ENCODE measurements around the gene MYO9B. TPM values are rescaled to one million over a fixed set of nuclear protein-coding genes. Genes with fewer than 3 reads are reported as not detected.

MYO9B gene
- total RNA-seq, 5 donors from 2014 or later (not counting 1 experiment from before 2014, with no cell fraction given), result 185 to 220 (median 202) TPM

DNA sequence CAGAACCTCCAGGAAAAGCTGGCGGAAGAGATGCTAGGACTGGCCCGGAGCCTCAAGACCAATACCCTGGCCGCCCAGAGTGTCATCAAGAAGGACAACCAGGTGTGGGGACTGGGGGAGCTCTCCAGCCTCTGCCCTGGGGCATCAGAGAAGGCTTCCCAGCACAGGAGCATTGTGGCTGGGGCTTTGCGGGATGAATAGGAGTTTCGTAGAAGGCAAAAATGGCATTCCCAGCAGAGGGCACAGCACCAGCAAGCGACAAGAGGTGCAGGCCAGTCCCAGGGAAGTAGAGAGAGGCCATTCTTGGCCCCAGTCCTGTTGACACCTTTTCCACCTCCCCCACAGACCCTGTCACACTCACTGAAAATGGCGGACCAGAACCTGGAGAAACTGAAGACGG lies 143.7 kb downstream of the MYO9B start:
- Histone ChIP-seq H3K4me1 (ENCODE audit: control insufficient read depth in 1 of 2, extremely low read depth in 1 of 2, insufficient read depth in 2 of 2, low read length in 2 of 2) (peaks cover 0 to 19% of the 10 kb centered on the region in 2 experiments), H3K9me3 (no peaks in the 10 kb centered on the region), H3K36me3 (ENCODE audit: control insufficient read depth in 2 of 2, extremely low read depth in 1 of 2, insufficient read depth in 1 of 2, low read length in 1 of 2) (peaks cover 13 to 19% of the 10 kb centered on the region in 2 donors), H3K4me3 (ENCODE audit: control insufficient read depth in 1 of 2, extremely low read depth in 1 of 2, low read length in 1 of 2) (no peak overlapping the region), H3K27ac (ENCODE audit: low read length) (no peak overlapping the region), H3K27me3 (replicated peaks in 1 of 2; ENCODE audit: control insufficient read depth in 2 of 2, extremely low read depth in 1 of 2, insufficient read depth in 2 of 2, low read length in 1 of 2) (no peaks in the 10 kb centered on the region)
- WGBS (ENCODE audit: insufficient coverage), result 99% methylated on average over 8 of the region's 8 CpGs
- no peak for ATAC-seq (replicated peaks in 1 of 4)
- no peaks in the 10 kb centered on the region for H3K9me3 Mint-ChIP-seq
- H3K27ac Mint-ChIP-seq, result no peak overlapping the region
- H3K4me3 Mint-ChIP-seq, result no peak overlapping the region
- POLR2A ChIA-PET, result no interaction called here
- peaks cover 25% of the 10 kb centered on the region for H3K36me3 Mint-ChIP-seq
- CTCF ChIA-PET, result interaction anchor here in 1 of 2 donors (0.5 kb wide), 1 partner anchor 213 kb away, joined by 3 read pairs; no protein-coding TSS in a partner anchor
- no peaks in the 10 kb centered on the region for H3K27me3 Mint-ChIP-seq
- H3K4me1 Mint-ChIP-seq, result peaks cover 11 to 21% (median 19%) of the 10 kb centered on the region in 3 donors
- no peak for DNase-seq

DNA sequence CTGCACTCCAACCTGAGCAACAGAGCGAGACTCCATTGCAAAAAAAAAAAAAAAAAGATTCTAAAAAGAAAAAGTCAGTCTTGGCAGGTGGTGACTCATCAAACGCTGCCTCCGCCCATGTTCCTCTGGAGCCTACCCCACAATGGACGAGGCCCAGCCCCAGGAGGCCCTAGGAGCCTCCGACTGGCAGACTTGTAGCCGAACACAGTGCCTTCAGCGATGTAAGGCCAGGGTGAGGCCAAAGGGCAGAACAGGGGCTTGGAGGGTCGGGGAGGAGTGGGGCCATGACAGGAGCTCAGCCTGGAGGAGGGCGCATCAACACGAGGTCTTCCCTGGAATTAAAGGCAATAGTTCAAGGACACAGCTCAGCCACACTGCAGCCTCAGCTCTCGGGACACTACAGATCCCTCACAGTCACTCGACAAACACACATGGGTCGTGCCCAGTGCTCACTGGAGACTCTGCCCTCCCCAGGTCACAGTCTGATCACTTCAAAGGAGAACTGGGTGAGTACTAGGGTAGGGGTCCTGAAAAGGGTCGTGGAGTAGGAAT lies 144.7 kb downstream of the MYO9B start:
- H3K36me3 ChIP-seq (ENCODE audit: control insufficient read depth in 2 of 2, extremely low read depth in 1 of 2, insufficient read depth in 1 of 2, low read length in 1 of 2), result peaks cover 13 to 19% of the 10 kb centered on the region in 2 donors
- Mint-ChIP-seq H3K9me3 (no peaks in the 10 kb centered on the region), H3K36me3 (peaks cover 25% of the 10 kb centered on the region), H3K4me3 (no peak overlapping the region), H3K4me1 (peaks cover under 1 to 12% (median 11%) of the 10 kb centered on the region in 3 donors), H3K27ac (no peak overlapping the region), H3K27me3 (no peaks in the 10 kb centered on the region)
- no peak overlapping the region for H3K27ac ChIP-seq (ENCODE audit: low read length)
- ChIA-PET CTCF (interaction anchor here (0.7 kb wide), 2 partner anchors 11 to 40 kb away, joined by 3 read pairs; no protein-coding TSS in a partner anchor), POLR2A (interaction anchor here in 1 of 2 donors (0.5 kb wide), 1 partner anchor 872 kb away, joined by 4 read pairs; no protein-coding TSS in a partner anchor)
- no peaks in the 10 kb centered on the region for H3K9me3 ChIP-seq
- H3K27me3 ChIP-seq (replicated peaks in 1 of 2; ENCODE audit: control insufficient read depth in 2 of 2, extremely low read depth in 1 of 2, insufficient read depth in 2 of 2, low read length in 1 of 2), result no peaks in the 10 kb centered on the region
- DNase-seq (peak in 2 of 35 experiments; percentile 12 to 30), ATAC-seq (replicated peaks in 1 of 4) (no peak)
- H3K4me1 ChIP-seq (ENCODE audit: control insufficient read depth in 1 of 2, extremely low read depth in 1 of 2, insufficient read depth in 2 of 2, low read length in 2 of 2), result peaks cover 0 to 12% of the 10 kb centered on the region in 2 experiments
- H3K4me3 ChIP-seq (ENCODE audit: control insufficient read depth in 1 of 2, extremely low read depth in 1 of 2, low read length in 1 of 2), result no peak overlapping the region
- 77% methylated on average over 5 of the region's 14 CpGs for WGBS (ENCODE audit: insufficient coverage)

DNA sequence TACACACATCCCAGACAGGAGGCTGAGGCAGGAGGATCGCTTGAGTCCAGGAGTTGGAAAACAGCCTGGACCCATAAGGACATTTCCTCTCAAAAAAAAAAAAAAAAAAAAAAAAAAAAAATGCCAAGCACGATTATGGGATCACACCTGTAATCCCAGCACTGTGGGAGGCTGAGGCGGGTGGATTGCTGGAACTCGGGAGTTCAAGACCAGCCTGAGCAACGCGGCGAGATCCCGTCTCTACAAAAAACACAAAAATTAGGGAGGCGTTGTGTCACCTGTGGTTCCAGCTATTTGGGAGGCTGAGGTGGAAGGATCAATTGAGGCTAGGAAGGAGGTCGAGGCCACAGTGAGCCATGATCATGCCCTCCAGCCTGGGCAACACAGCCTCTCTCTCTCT lies 149.5 kb downstream of the MYO9B start:
- Histone ChIP-seq H3K4me3 (ENCODE audit: control insufficient read depth in 1 of 2, extremely low read depth in 1 of 2, low read length in 1 of 2) (peak overlapping the region in 1 of 2 donors; percentile 73), H3K27ac (ENCODE audit: low read length) (no peak overlapping the region), H3K4me1 (ENCODE audit: control insufficient read depth in 1 of 2, extremely low read depth in 1 of 2, insufficient read depth in 2 of 2, low read length in 2 of 2) (peaks cover 0 to 23% of the 10 kb centered on the region in 2 experiments), H3K9me3 (no peaks in the 10 kb centered on the region), H3K27me3 (replicated peaks in 1 of 2; ENCODE audit: control insufficient read depth in 2 of 2, extremely low read depth in 1 of 2, insufficient read depth in 2 of 2, low read length in 1 of 2) (no peaks in the 10 kb centered on the region), H3K36me3 (ENCODE audit: control insufficient read depth in 2 of 2, extremely low read depth in 1 of 2, insufficient read depth in 1 of 2, low read length in 1 of 2) (peaks cover 0 to 6% of the 10 kb centered on the region in 2 donors)
- Mint-ChIP-seq H3K4me1 (peaks cover 7 to 19% (median 12%) of the 10 kb centered on the region in 3 donors), H3K9me3 (no peaks in the 10 kb centered on the region), H3K36me3 (no peaks in the 10 kb centered on the region), H3K4me3 (peak overlapping the region; percentile 55 to 85 (median 61)), H3K27ac (no peak overlapping the region), H3K27me3 (no peaks in the 10 kb centered on the region)
- CTCF ChIA-PET, result no interaction called here
- no CpG with 5 or more reads among the region's 10 CpGs for WGBS (ENCODE audit: insufficient coverage)
- POLR2A ChIA-PET, result no interaction called here
- ATAC-seq (replicated peaks in 1 of 4) (no peak), DNase-seq (no peak)

DNA sequence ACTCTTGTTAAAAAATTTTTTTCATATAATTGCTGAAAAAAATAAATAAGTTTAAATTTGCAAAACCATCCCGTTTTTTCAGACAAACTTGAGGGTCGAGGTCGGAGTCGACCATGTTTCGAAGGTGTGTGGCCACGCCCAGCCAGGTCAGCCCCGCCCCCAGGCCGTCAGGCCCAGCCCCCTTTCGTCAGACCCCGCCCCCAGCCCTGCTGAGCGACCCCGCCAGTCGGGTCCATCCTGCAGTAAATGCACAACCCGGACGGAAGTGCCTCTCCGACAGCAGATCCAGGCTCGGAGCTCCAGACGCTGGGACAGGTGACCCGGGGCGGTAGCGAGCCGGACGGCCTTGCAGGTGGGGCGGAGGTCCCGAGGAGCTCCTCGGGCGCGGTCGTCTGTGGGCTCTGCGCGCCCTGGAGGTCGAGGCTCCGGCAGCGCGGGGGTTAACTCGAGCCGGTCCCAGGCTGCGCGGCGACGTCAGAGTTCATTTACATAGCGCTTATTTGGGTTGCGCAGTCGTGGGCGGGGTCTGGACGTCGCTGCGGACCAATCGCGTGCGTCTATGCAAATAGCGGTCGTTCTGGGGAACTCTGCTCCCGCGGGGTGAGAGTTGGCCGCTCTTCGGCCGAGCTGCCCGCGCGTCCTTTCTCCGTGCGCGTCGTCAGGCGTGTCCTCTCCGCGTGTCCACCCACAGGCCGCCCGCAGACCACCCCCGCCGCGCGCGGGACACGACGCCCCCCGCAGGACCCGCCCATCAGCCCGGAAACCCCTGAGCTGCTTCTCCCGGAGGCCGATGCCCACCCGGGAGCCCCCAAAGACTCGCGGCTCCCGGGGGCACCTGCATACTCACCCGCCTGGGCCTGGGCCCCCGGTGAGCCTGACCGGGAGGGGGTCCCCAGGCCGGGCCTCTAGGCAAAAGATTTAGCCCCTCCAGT lies 150.7 kb downstream of the MYO9B start, which contains the start of gene OCEL1:
Gene OCEL1 (plus strand): TSS at position 225 of the 932 bp plus-strand sequence. CDS start 22 bp downstream, at position 247.
- no peaks in the 10 kb centered on the region for H3K27me3 ChIP-seq (replicated peaks in 1 of 2; ENCODE audit: control insufficient read depth in 2 of 2, extremely low read depth in 1 of 2, insufficient read depth in 2 of 2, low read length in 1 of 2)
- no peaks in the 10 kb centered on the region for H3K9me3 ChIP-seq
- no peaks in the 10 kb centered on the region for H3K9me3 Mint-ChIP-seq
- DNase-seq, result peak; percentile 90 to 99 (median 95)
- H3K4me1 ChIP-seq (ENCODE audit: control insufficient read depth in 1 of 2, extremely low read depth in 1 of 2, insufficient read depth in 2 of 2, low read length in 2 of 2), result peaks cover 0 to 23% of the 10 kb centered on the region in 2 experiments
- ChIA-PET POLR2A (interaction anchor here in 1 of 2 donors (0.6 to 0.7 kb wide), 2 partner anchors 17 to 843 kb away, joined by 4 to 12 read pairs; no protein-coding TSS in a partner anchor), CTCF (interaction anchor here (0.7 to 2.3 kb wide), 4 partner anchors 11 to 710 kb away, joined by 3 to 6 read pairs (median 4); partner anchors contain the start of genes BABAM1 (in 1 of the 2) and USE1 (in 1 of the 2))
- peak within 1 kb of the TSS; percentile 60 to 73 for H3K4me3 ChIP-seq (ENCODE audit: control insufficient read depth in 1 of 2, extremely low read depth in 1 of 2, low read length in 1 of 2)
- peaks cover 7 to 15% (median 9%) of the 10 kb centered on the region in 3 donors for H3K4me1 Mint-ChIP-seq
- H3K27ac Mint-ChIP-seq, result peak within 1 kb of the TSS; percentile 97 to 99
- peaks cover 4 to 6% of the 10 kb centered on the region in 2 donors for H3K36me3 ChIP-seq (ENCODE audit: control insufficient read depth in 2 of 2, extremely low read depth in 1 of 2, insufficient read depth in 1 of 2, low read length in 1 of 2)
- no peaks in the 10 kb centered on the region for H3K27me3 Mint-ChIP-seq
- peak; percentile 90 to 93 (median 92) for ATAC-seq (replicated peaks in 1 of 4)
- H3K4me3 Mint-ChIP-seq, result peak within 1 kb of the TSS; percentile 85 to 95 (median 91)
- peak within 1 kb of the TSS; percentile 79 for H3K27ac ChIP-seq (ENCODE audit: low read length)
- H3K36me3 Mint-ChIP-seq, result no peaks in the 10 kb centered on the region
- WGBS (ENCODE audit: insufficient coverage), result under 1% methylated on average over 90 of the region's 90 CpGs

DNA sequence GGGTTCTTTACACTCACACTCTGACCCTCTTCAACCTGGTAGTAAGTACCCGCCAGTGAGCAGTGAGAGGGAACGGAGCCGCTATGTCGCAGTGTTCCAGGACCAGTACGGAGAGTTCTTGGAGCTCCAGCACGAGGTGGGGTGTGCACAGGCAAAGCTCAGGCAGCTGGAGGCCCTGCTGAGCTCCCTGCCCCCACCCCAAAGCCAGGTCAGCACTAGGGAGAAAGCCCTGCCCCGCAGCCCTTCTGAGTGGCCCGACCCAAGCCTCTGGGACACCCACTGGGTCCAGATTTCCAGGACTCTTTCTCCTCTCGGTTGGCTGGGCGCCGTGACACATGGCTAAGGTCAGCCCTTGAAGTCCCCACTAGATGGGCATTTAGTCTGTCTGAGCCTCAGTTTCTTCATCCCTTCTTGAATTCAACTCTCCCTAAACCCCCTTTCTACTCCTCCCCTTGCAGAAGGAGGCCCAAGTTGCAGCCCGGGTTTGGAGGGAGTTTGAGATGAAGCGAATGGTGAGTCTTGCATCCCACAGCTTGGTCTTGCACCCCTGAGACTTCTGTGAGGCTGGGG lies 152.3 kb downstream of the MYO9B start:
- ATAC-seq (replicated peaks in 1 of 4) (no peak), DNase-seq (no peak)
- Mint-ChIP-seq H3K27ac (no peak overlapping the region), H3K4me3 (peak overlapping the region in 1 of 3 donors; percentile 91), H3K36me3 (no peaks in the 10 kb centered on the region), H3K9me3 (no peaks in the 10 kb centered on the region), H3K27me3 (no peaks in the 10 kb centered on the region), H3K4me1 (peaks cover 7 to 15% (median 9%) of the 10 kb centered on the region in 3 donors)
- Histone ChIP-seq H3K27ac (ENCODE audit: low read length) (no peak overlapping the region), H3K27me3 (replicated peaks in 1 of 2; ENCODE audit: control insufficient read depth in 2 of 2, extremely low read depth in 1 of 2, insufficient read depth in 2 of 2, low read length in 1 of 2) (peaks cover 0 to 2% of the 10 kb centered on the region in 2 experiments), H3K9me3 (no peaks in the 10 kb centered on the region), H3K4me3 (ENCODE audit: control insufficient read depth in 1 of 2, extremely low read depth in 1 of 2, low read length in 1 of 2) (no peak overlapping the region), H3K4me1 (ENCODE audit: control insufficient read depth in 1 of 2, extremely low read depth in 1 of 2, insufficient read depth in 2 of 2, low read length in 2 of 2) (peaks cover 0 to 23% of the 10 kb centered on the region in 2 experiments), H3K36me3 (ENCODE audit: control insufficient read depth in 2 of 2, extremely low read depth in 1 of 2, insufficient read depth in 1 of 2, low read length in 1 of 2) (peaks cover 9 to 15% of the 10 kb centered on the region in 2 donors)
- 87% methylated on average over 8 of the region's 13 CpGs for WGBS (ENCODE audit: insufficient coverage)
- ChIA-PET CTCF (interaction anchor here in 1 of 2 donors (2.3 kb wide), 1 partner anchor 39 kb away, joined by 6 read pairs; the partner anchor contains the start of gene BABAM1), POLR2A (no interaction called here)

DNA sequence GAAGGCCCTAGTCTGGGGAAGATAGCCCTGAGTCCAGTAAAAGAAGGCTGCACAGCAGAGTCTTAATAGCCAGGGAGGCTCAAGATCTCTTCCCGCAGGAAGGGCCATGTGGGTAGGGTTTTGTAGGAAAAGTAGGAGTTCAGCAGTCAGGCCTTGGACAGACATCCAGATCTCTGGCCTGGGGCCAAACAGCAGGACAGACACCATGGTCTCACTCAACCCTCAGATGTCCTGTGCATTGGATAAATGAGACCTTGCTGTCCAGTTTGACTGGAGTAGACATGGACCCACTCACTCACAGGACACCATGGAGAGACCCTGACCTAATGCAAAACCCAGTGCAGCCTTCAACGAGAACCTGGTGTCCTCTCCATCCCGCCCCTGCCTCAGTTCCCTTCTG lies 154.3 kb downstream of the MYO9B start:
- no peaks in the 10 kb centered on the region for H3K9me3 Mint-ChIP-seq
- H3K4me3 ChIP-seq (ENCODE audit: control insufficient read depth in 1 of 2, extremely low read depth in 1 of 2, low read length in 1 of 2), result no peak overlapping the region
- H3K4me1 ChIP-seq (ENCODE audit: control insufficient read depth in 1 of 2, extremely low read depth in 1 of 2, insufficient read depth in 2 of 2, low read length in 2 of 2), result peaks cover 4 to 32% of the 10 kb centered on the region in 2 experiments
- H3K27ac Mint-ChIP-seq, result no peak overlapping the region
- H3K27me3 Mint-ChIP-seq, result no peaks in the 10 kb centered on the region
- H3K4me3 Mint-ChIP-seq, result no peak overlapping the region
- H3K4me1 Mint-ChIP-seq, result peaks cover 13 to 26% (median 22%) of the 10 kb centered on the region in 3 donors
- ATAC-seq (replicated peaks in 1 of 4) (no peak), DNase-seq (no peak)
- H3K36me3 Mint-ChIP-seq, result no peaks in the 10 kb centered on the region
- ChIA-PET POLR2A (no interaction called here), CTCF (no interaction called here)
- H3K36me3 ChIP-seq (ENCODE audit: control insufficient read depth in 2 of 2, extremely low read depth in 1 of 2, insufficient read depth in 1 of 2, low read length in 1 of 2), result peaks cover 9 to 15% of the 10 kb centered on the region in 2 donors
- no peaks in the 10 kb centered on the region for H3K9me3 ChIP-seq
- 77% methylated on average over 3 of the region's 3 CpGs for WGBS (ENCODE audit: insufficient coverage)
- peaks cover 0 to 2% of the 10 kb centered on the region in 2 experiments for H3K27me3 ChIP-seq (replicated peaks in 1 of 2; ENCODE audit: control insufficient read depth in 2 of 2, extremely low read depth in 1 of 2, insufficient read depth in 2 of 2, low read length in 1 of 2)
- H3K27ac ChIP-seq (ENCODE audit: low read length), result no peak overlapping the region

Measured in T-cell (primary cell).